Upper lobe of right lung (tissue), 1 donor: Measurements from ENCODE around the gene ABHD12. TPM values are rescaled to one million over a fixed set of nuclear protein-coding genes. Genes with fewer than 3 reads are reported as not detected.
A peak's percentile ranks its signal among the peaks of the same experiment; 100 is the strongest.

Experiments used
- ATAC-seq: fragments of 200-7000 bp; cut with Tn5 transposase; one replicate; pipeline ENCODE4 v1.9.1; 2020; ENCODE audit warnings: mild to moderate bottlenecking, moderate library complexity
- DNase-seq: peaks from one replicate; pipeline ENCODE4 v3.0.0-alpha.2; 2020
- H3K27ac ChIP-seq: fragments of 200-600 bp; one replicate; pipeline ENCODE4 v1.8.0; 2022
- H3K27me3 ChIP-seq: fragments of 200-600 bp; one replicate; pipeline ENCODE4 v1.8.0; 2022; ENCODE audit warnings: mild to moderate bottlenecking
- H3K36me3 ChIP-seq: fragments of 200-600 bp; one replicate; pipeline ENCODE4 v1.8.0; 2022
- H3K4me1 ChIP-seq: fragments of 200-600 bp; one replicate; pipeline ENCODE4 v1.8.0; 2022
- H3K4me3 ChIP-seq: fragments of 200-600 bp; one replicate; pipeline ENCODE4 v1.8.0; 2022; ENCODE audit warnings: mild to moderate bottlenecking
- H3K9me3 ChIP-seq: fragments of 200-600 bp; one replicate; pipeline ENCODE4 v1.8.0; 2022
- CTCF ChIP-seq: fragments of 200-600 bp; IDR thresholded peaks from one replicate; pipeline ENCODE4 v1.8.0; 2022; ENCODE audit warnings: antibody characterized with exemption
- intact Hi-C: fragments of 100-400 bp; cut with DNase I; formaldehyde crosslinking; loops from one replicate; pipeline ENCODE4 v1.11.0; 2022
- total RNA-seq: library from RNA; stranded (reverse); fragmentation: NEBNext Ultra II Directional; extraction: Animal tissue kit (Norgen Biotek cat#: 25700); gene quantifications from one replicate; pipeline ENCODE4 v1.2.1, GENCODE V29; 2021
- donor health status: DM: no; HTN: yes; CAD: no; lungs with severe emphysema.

ABHD12 gene
- total RNA-seq, 1 donor from 2014 or later, result 45.2 TPM

- Histone ChIP-seq H3K27me3 (no peaks in the 10 kb centered on the region), H3K4me3 (no peak overlapping the region), H3K4me1 (peaks cover under 1% of the 10 kb centered on the region), H3K27ac (no peak overlapping the region), H3K36me3 (peaks cover 70% of the 10 kb centered on the region), H3K9me3 (no peaks in the 10 kb centered on the region)
- intact Hi-C loops, result no loop called here
- no peak for ATAC-seq
- TF ChIP-seq CTCF, result no peak
- no peak for DNase-seq
These were observed 100.6 kb downstream of the ABHD12 start for GRCh38 chr20:25289886-25290597.

- H3K27me3 ChIP-seq, result no peaks in the 10 kb centered on the region
- TF ChIP-seq CTCF, result no peak
- no peaks in the 10 kb centered on the region for H3K4me1 ChIP-seq
- H3K27ac ChIP-seq, result no peak overlapping the region
- peaks cover 85% of the 10 kb centered on the region for H3K36me3 ChIP-seq
- intact Hi-C loops, result no loop called here
- H3K4me3 ChIP-seq, result no peak overlapping the region
- ATAC-seq, result no peak
- DNase-seq, result peak; percentile 42
- H3K9me3 ChIP-seq, result no peaks in the 10 kb centered on the region
These were observed 102.1 kb downstream of the ABHD12 start for GRCh38 chr20:25288291-25289181.

GRCh38 chr20:25287631-25288290 lies 102.9 kb downstream of the ABHD12 start:
- no peak for TF ChIP-seq CTCF
- H3K27me3 ChIP-seq, result no peaks in the 10 kb centered on the region
- no peaks in the 10 kb centered on the region for H3K4me1 ChIP-seq
- peak; percentile 41 for DNase-seq
- no peak overlapping the region for H3K4me3 ChIP-seq
- intact Hi-C loops, result no loop called here
- no peak for ATAC-seq
- H3K9me3 ChIP-seq, result no peaks in the 10 kb centered on the region
- H3K36me3 ChIP-seq, result peaks cover 93% of the 10 kb centered on the region
- no peak overlapping the region for H3K27ac ChIP-seq

GRCh38 chr20:25286917-25287316 lies 103.7 kb downstream of the ABHD12 start:
- Histone ChIP-seq H3K36me3 (peaks cover 95% of the 10 kb centered on the region), H3K9me3 (no peaks in the 10 kb centered on the region), H3K4me1 (no peaks in the 10 kb centered on the region), H3K4me3 (no peak overlapping the region), H3K27me3 (no peaks in the 10 kb centered on the region), H3K27ac (no peak overlapping the region)
- ATAC-seq, result no peak
- intact Hi-C loops, result no loop called here
- peak; percentile 56 for DNase-seq
- no peak for TF ChIP-seq CTCF

- Histone ChIP-seq H3K27me3 (no peaks in the 10 kb centered on the region), H3K4me3 (no peak overlapping the region), H3K27ac (no peak overlapping the region), H3K4me1 (no peaks in the 10 kb centered on the region), H3K36me3 (peaks cover 95% of the 10 kb centered on the region), H3K9me3 (no peaks in the 10 kb centered on the region)
- ATAC-seq, result no peak
- intact Hi-C loops, result no loop called here
- peak; percentile 59 for DNase-seq
- no peak for TF ChIP-seq CTCF
These were observed 104.5 kb downstream of the ABHD12 start for GRCh38 chr20:25285856-25286798.
